RWPE1 (cell line): ENCODE measurements around the gene HORMAD2.

ENCODE experiments used
- CTCF ChIA-PET: fragments of 350-600 bp; sonication (Branson Sonifier 250); formaldehyde crosslinking; extraction: SDS; loops from one replicate; lab custom pipeline; 2021; lab: Yijun Ruan, JAX
- POLR2A ChIA-PET: fragments of 400-600 bp; formaldehyde crosslinking; extraction: SDS; loops from one replicate; lab custom pipeline; 2020; ENCODE audit warnings: antibody characterized with exemption; ENCODE audit not compliant: low non-redundant PET; lab: Yijun Ruan, JAX
- DNase-seq: peaks from one replicate; pipeline ENCODE4 v3.0.0; 2012; ENCODE audit warnings: low spot score
- H3K27ac ChIP-seq: fragments of 450-650 bp; 2 replicates; pipeline ENCODE4 v1.5.1; 2017
- CTCF ChIP-seq: fragments of 450-650 bp; conservative IDR thresholded peaks from 2 replicates; pipeline ENCODE4 v1.5.1; 2017; ENCODE audit warnings: low read depth, mild to moderate bottlenecking

The HORMAD2 gene

DNA sequence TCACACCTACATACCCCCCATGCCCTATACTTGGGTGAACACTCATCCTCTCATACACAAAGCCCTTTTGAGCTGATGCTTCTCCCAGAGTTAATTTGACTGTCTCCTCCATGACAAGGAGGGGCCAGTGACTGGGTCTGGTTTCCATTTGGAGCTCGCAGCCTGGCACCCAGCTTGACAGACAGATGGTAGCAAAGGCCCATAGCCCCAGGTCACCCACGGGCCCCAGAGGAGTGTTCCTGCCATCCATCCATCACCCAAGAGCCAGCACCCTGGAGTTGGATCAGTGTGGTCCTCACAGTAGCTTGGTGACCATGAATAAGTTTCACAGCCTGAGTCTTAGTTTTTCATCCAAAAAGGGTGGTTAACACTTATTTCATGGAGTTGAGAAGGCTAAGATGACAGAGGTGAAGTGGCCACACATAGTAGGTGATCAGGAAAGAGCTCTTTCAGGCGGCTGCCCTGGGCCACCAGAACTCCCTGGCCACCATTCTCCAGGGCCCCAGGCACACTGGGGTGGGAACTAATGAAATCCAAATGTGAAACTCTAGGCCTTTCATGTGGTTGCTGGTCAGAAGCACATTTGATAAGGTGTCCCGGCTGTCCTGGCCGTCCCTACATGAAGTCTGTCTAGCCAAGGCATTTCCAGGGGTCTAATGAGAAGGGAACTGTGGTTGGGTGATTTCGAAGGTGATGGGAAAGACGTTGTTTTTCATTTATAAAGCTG lies 123.9 kb downstream of the HORMAD2 start:
- POLR2A ChIA-PET, result no interaction called here
- H3K27ac ChIP-seq, result peak overlapping the region; percentile 96
- no peak for TF ChIP-seq CTCF
- no peak for DNase-seq
- CTCF ChIA-PET, result interaction anchor here (0.5 to 0.6 kb wide), 2 partner anchors 15 to 821 kb away, joined by 3 read pairs; no protein-coding TSS in a partner anchor

- TF ChIP-seq CTCF, result no peak
- ChIA-PET POLR2A (no interaction called here), CTCF (interaction anchor here (0.5 kb wide), 1 partner anchor 821 kb away, joined by 3 read pairs; no protein-coding TSS in a partner anchor)
- DNase-seq, result no peak
- H3K27ac ChIP-seq, result peak overlapping the region; percentile 96
Measured at GRCh38 chr22:30204742-30205111, 124.5 kb downstream of the HORMAD2 start.

DNA sequence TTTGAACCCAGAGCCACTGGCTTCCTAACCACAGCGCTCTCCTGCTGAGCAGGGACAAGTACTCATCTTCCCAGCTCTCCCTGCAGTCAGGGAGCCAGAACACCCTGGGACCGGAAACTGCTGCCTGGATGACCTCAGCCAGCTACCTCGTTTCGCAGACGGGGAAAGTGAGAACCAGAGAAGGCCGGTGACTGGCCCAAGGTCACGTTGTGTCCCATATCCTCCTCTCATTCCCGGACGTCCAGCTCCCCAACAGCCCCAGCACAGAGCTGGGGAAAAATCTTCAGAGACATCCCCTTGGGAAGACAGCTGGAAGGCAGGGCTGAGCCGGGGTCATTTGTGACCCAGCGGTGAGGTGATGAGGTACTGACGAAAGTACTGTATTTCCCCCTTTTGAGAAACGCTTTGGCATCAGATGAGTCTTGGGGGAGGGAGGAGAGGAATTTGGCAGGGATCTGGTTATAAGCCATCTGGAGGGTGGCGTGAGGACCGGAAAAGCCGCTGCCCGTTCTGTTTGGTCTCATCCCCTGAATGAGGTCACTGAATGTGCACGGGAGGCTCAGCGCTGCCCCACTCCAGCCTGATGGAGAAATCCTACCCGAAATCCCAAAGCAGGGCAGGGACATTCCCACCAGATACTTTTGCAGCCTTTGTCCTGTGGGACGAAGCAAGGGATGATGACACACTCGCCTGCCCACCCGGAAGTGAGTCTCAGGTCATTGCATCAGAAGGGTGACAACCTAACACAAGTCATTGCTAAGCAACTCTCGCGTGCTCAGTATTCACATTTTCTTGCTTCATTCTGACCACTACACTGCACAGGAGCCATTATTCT lies 125.2 kb downstream of the HORMAD2 start:
- ChIA-PET CTCF (no interaction called here), POLR2A (no interaction called here)
- DNase-seq, result peak; percentile 33
- TF ChIP-seq CTCF, result no peak
- H3K27ac ChIP-seq, result peak overlapping the region; percentile 96

GRCh38 chr22:30206944-30207343 lies 126.7 kb downstream of the HORMAD2 start:
- POLR2A ChIA-PET, result no interaction called here
- peak; percentile 88 for DNase-seq
- CTCF ChIA-PET, result interaction anchor here (0.6 kb wide), 1 partner anchor 629 kb away, joined by 6 read pairs; no protein-coding TSS in a partner anchor
- peak overlapping the region; percentile 96 for H3K27ac ChIP-seq
- no peak for TF ChIP-seq CTCF

GRCh38 chr22:30208631-30209603 lies 128.7 kb downstream of the HORMAD2 start:
- POLR2A ChIA-PET, result no interaction called here
- no peak for TF ChIP-seq CTCF
- no peak for DNase-seq
- CTCF ChIA-PET, result no interaction called here
- H3K27ac ChIP-seq, result no peak overlapping the region; the same call in 1 of the 2 replicates
